ENCODE results near the gene PAX8.

DNA sequence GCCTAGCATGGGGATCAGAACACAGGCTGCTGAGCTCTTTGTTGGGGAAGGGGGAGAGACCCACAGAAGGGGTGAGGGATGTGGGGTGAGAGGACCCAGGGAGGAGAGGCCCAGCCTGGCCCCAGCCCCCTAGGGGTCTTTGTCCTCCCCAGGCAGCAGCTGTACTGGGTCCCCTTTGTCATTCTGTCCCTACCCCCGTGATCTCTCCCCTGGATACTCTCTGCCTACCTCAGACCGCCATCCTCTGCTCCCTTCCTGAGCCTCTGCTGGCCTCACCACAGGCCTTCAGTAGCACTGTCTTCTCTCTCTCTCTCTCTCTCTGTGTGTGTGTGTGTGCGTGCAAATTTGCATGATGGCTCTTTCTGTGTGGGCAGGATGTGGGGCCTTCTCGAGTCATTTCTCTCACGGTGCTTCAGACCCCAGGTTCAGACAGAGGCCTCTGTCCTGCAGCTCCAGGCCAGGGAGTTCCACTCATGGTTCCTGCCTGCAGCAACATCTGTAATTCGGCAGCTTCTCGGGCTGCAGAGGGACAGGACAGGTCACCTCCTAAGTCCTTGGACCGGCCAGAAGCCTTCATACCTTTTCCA is 103.6 kb downstream of the PAX8 start:
- TF ChIP-seq, protein P1, sequence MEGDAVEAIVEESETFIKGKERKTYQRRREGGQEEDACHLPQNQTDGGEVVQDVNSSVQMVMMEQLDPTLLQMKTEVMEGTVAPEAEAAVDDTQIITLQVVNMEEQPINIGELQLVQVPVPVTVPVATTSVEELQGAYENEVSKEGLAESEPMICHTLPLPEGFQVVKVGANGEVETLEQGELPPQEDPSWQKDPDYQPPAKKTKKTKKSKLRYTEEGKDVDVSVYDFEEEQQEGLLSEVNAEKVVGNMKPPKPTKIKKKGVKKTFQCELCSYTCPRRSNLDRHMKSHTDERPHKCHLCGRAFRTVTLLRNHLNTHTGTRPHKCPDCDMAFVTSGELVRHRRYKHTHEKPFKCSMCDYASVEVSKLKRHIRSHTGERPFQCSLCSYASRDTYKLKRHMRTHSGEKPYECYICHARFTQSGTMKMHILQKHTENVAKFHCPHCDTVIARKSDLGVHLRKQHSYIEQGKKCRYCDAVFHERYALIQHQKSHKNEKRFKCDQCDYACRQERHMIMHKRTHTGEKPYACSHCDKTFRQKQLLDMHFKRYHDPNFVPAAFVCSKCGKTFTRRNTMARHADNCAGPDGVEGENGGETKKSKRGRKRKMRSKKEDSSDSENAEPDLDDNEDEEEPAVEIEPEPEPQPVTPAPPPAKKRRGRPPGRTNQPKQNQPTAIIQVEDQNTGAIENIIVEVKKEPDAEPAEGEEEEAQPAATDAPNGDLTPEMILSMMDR (IDR thresholded peaks at IDR 0.05) = no peak
- no peak for TF ChIP-seq POLR2A (IDR thresholded peaks at IDR 0.05)

All from stomach (tissue), 4 donors.